Parathyroid adenoma (tissue), 2 donors: ENCODE results near the gene RIMS3.

ENCODE experiments used
- H2AFZ ChIP-seq: fragments of 300-600 bp; sonication (generic); one replicate; pipeline ENCODE4 v1.7.0; 2017; ENCODE audit warnings: antibody characterized with exemption, mild to moderate bottlenecking
- H3K27ac ChIP-seq: fragments of 300-600 bp; sonication (generic); one replicate; pipeline ENCODE4 v1.7.0; 2017
- H3K27me3 ChIP-seq: fragments of 300-600 bp; sonication (generic); one replicate; pipeline ENCODE4 v1.7.0; 2017; ENCODE audit warnings: low read length; ENCODE audit not compliant: control insufficient read depth, insufficient read depth
- H3K36me3 ChIP-seq: fragments of 300-600 bp; sonication (generic); one replicate; pipeline ENCODE4 v1.7.0; 2017; ENCODE audit warnings: low read length; ENCODE audit not compliant: control insufficient read depth, insufficient read depth
- H3K4me1 ChIP-seq: fragments of 300-600 bp; sonication (generic); one replicate; pipeline ENCODE4 v1.7.0; 2017; ENCODE audit warnings: control low read depth
- H3K4me2 ChIP-seq: fragments of 300-600 bp; sonication (generic); one replicate; pipeline ENCODE4 v1.7.0; 2017; ENCODE audit warnings: low read length
- H3K4me3 ChIP-seq: fragments of 300-600 bp; sonication (generic); one replicate; pipeline ENCODE4 v1.7.0; 2017; ENCODE audit warnings: low read depth, low read length
- H3K79me2 ChIP-seq: fragments of 300-600 bp; sonication (generic); one replicate; pipeline ENCODE4 v1.7.0; 2017; ENCODE audit warnings: control low read depth
- H3K9ac ChIP-seq: fragments of 300-600 bp; sonication (generic); one replicate; pipeline ENCODE4 v1.7.0; 2017; ENCODE audit warnings: mild to moderate bottlenecking
- H3K9me3 ChIP-seq: fragments of 300-600 bp; sonication (generic); one replicate; pipeline ENCODE4 v1.7.0; 2017; ENCODE audit warnings: low read length; ENCODE audit not compliant: control insufficient read depth
- TF ChIP-seq, protein P1 (sequence below): fragments of 300-600 bp; sonication (generic); IDR thresholded peaks from one replicate; pipeline ENCODE4 v1.7.0; 2017; ENCODE audit warnings: antibody characterized with exemption, mild to moderate bottlenecking
- donor health status: primary hyperparathyroidism.

Gene RIMS3

DNA sequence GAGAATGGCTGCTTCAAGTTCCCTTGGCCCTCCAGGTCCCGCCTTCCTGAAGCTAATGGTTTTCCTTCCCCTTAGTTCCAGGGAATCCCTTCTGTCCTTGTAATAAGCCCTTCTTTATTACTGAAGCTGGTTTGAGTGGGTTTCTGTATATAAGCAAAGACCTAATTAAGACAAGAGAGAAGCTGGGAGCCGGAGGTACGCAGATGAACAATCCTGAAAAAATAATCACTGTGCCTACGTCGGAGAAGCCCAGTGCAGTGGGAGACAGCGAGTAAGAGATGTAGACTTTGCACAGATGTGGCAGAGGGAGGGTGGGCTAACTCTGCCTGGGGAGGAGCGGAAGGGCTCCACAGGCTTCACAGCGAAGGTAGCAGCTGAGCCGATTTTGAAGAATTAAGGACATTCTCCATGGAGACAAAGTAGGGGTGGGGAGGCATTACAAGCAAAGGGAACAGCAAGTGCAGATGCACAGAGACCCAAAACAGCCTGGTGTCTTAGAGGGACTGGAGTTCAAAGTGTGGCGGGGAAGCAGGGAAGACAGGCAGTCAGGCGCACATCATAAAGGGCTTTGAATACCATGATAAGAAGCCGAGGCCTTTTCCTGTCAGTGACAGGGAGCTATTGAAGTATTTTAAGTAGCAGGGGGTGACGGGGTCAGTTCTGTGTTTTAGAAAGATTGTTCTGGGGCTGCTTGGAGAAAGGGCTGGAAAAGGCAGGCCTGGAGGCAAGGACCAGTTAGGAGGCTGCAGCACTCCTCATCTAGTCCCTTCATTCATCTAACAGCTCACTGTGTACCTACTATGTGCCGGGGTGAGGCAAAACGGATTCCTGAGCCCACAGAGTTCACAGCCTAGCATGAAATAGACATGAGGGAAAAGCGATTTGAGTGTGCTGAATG is 6.5 kb downstream of the RIMS3 start:
- no peaks in the 10 kb centered on the region for H3K27me3 ChIP-seq
- H3K9ac ChIP-seq = no peak overlapping the region
- H2AFZ ChIP-seq = no peak overlapping the region
- no peaks in the 10 kb centered on the region for H3K9me3 ChIP-seq
- no peak overlapping the region for H3K27ac ChIP-seq
- TF ChIP-seq, protein P1, sequence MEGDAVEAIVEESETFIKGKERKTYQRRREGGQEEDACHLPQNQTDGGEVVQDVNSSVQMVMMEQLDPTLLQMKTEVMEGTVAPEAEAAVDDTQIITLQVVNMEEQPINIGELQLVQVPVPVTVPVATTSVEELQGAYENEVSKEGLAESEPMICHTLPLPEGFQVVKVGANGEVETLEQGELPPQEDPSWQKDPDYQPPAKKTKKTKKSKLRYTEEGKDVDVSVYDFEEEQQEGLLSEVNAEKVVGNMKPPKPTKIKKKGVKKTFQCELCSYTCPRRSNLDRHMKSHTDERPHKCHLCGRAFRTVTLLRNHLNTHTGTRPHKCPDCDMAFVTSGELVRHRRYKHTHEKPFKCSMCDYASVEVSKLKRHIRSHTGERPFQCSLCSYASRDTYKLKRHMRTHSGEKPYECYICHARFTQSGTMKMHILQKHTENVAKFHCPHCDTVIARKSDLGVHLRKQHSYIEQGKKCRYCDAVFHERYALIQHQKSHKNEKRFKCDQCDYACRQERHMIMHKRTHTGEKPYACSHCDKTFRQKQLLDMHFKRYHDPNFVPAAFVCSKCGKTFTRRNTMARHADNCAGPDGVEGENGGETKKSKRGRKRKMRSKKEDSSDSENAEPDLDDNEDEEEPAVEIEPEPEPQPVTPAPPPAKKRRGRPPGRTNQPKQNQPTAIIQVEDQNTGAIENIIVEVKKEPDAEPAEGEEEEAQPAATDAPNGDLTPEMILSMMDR = no peak
- H3K36me3 ChIP-seq = no peaks in the 10 kb centered on the region
- no peaks in the 10 kb centered on the region for H3K79me2 ChIP-seq
- no peak overlapping the region for H3K4me3 ChIP-seq
- no peak overlapping the region for H3K4me2 ChIP-seq
- H3K4me1 ChIP-seq = no peaks in the 10 kb centered on the region

DNA sequence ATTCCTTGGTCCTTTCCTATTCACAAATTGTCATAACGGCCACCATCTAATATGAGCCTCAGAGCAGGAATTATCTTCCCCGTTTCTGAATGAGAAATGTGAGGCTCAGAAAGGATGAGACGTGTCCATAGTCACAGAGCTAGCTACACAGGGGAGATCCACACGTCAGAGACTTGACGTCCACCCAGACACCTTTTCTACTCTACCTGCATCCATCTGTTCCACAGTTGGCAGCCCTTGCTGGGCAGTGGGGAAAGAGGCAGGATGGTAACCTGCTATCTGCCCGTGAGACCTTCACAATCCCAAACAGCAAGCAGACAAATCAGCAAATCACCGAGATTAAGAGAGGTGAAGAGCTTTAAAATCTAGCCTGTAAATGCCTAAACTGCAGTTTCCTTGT is 8.4 kb downstream of the RIMS3 start:
- H3K9me3 ChIP-seq = no peaks in the 10 kb centered on the region
- no peak overlapping the region for H3K9ac ChIP-seq
- H3K4me1 ChIP-seq = no peaks in the 10 kb centered on the region
- H3K4me3 ChIP-seq = no peak overlapping the region
- no peak overlapping the region for H3K27ac ChIP-seq
- no peak overlapping the region for H2AFZ ChIP-seq
- H3K27me3 ChIP-seq = no peaks in the 10 kb centered on the region
- TF ChIP-seq, protein P1 = no peak
- H3K4me2 ChIP-seq = no peak overlapping the region
- no peaks in the 10 kb centered on the region for H3K36me3 ChIP-seq
- H3K79me2 ChIP-seq = no peaks in the 10 kb centered on the region

DNA sequence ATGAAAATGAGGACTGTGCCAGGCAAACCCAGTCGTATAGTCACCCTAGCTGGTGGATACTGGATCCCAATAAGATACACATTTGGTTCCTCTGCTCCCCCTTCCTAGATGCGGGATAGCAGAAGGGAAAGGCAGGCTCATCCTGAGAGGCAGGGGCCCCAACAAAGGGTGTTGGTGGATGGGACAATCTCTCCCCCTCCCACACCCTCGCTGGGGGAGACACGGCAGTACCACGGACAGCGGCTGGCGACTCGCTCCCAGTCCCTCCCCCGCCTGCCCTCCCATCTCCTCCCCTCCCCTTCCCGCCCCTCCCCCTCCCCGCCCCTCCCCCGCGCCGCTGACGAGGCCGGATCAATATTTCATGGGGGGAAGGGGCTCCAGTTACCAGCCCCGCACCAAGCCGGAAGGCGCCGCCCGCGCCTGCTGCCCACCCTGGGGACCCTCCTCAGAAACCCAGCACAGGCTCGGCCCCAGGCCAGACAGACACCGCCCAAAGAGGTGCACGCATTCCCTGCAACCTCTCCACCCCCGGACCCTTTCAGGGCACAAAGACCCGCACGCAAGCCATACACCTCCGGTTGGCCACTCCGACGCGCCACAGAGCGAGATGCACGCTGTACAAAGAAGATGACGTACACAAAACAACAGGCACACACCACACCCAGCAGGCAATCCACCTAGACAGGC is 11.5 kb downstream of the RIMS3 start:
- no peaks in the 10 kb centered on the region for H3K4me1 ChIP-seq
- H3K79me2 ChIP-seq = no peaks in the 10 kb centered on the region
- H3K9ac ChIP-seq = no peak overlapping the region
- TF ChIP-seq, protein P1 = no peak
- H3K27ac ChIP-seq = no peak overlapping the region
- H3K4me2 ChIP-seq = no peak overlapping the region
- H3K27me3 ChIP-seq = no peaks in the 10 kb centered on the region
- H3K9me3 ChIP-seq = no peaks in the 10 kb centered on the region
- no peak overlapping the region for H3K4me3 ChIP-seq
- H2AFZ ChIP-seq = no peak overlapping the region
- H3K36me3 ChIP-seq = no peaks in the 10 kb centered on the region

DNA sequence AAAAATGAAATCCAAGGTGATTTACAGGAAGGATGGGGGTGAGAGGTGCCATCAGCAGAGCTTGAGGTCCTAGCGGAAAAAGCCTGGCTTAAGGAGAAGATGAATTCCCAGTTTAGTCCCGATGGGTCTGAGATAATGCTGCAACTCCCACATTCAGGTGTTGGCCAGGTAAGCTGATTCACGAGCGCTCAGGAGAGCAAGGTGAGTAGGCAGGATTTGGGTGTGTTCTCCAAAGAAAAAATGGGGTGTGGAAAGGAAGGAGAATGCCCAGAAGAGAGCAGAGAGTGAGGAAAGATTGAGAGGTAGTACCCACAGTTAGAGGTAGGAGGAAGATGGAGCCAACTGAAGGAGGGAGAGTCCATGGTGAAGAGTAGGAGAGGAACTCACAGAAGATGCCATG is 12.5 kb downstream of the RIMS3 start:
- no peak overlapping the region for H3K27ac ChIP-seq
- no peak overlapping the region for H3K4me2 ChIP-seq
- no peaks in the 10 kb centered on the region for H3K79me2 ChIP-seq
- no peak overlapping the region for H2AFZ ChIP-seq
- no peaks in the 10 kb centered on the region for H3K9me3 ChIP-seq
- H3K4me3 ChIP-seq = no peak overlapping the region
- H3K27me3 ChIP-seq = no peaks in the 10 kb centered on the region
- TF ChIP-seq, protein P1 = no peak
- H3K4me1 ChIP-seq = no peaks in the 10 kb centered on the region
- H3K9ac ChIP-seq = no peak overlapping the region
- H3K36me3 ChIP-seq = no peaks in the 10 kb centered on the region
